ENCODE data around the gene RIGI.
"Not testable (repeated sequence)": the region's sequence is repeated elsewhere in the genome, so short reads cannot be mapped to it uniquely, and the experiment has no call there.

Gene RIGI

DNA sequence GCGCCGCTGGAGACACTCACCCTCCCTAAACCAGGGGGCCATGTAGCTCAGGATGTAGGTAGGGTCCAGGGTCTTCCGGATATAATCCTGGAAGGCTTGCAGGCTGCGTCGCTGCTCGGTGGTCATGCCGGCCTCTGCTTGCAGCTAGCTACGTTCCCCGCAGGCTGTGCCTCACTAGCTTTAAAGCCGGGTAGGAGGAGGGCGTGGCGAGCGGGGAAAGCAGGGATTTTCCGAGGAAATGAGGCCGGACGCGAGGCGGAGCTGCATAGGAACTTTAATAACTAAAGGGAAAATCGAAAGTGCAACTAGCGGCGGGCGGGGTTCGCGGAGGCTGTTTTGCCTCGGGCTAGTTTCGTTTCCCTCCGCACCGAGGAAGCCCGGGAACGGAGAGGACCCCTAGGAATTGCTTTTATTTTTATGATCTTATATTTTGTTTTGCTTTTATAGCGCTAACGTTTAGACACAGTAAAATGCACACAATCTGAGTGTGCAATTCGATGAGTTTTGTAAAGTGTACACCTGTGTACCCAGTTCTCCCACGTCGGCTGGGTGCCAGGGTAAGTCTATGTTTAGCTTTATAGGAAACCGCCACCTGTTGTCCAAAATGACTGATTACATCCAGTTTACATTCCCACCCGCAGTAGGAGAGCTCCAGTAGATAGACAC lies at the start of gene RIGI:
Gene RIGI (minus strand): TSS at position 156 of the 666 bp plus-strand sequence. CDS start 30 bp downstream, at position 126.
- peak; percentile 88 for DNase-seq

DNA sequence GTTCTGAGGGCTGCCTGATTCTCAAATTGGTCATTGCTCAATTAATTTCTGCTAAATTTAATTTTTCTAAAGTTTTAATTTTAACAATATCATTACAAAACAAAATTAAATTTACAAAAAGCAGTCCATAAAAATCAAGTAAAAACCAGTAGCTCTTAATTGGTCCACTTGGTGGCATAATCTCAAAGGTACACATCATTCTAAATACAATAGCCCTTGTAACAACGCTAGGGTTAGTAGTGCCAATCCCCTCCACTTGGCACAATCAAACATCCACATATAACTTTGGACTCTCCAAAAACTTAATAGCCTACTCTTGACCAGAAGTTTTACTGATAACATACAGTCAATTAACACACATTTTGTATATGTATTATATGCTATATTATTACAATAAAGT lies 48.9 kb upstream of the RIGI start:
- no peak for DNase-seq

DNA sequence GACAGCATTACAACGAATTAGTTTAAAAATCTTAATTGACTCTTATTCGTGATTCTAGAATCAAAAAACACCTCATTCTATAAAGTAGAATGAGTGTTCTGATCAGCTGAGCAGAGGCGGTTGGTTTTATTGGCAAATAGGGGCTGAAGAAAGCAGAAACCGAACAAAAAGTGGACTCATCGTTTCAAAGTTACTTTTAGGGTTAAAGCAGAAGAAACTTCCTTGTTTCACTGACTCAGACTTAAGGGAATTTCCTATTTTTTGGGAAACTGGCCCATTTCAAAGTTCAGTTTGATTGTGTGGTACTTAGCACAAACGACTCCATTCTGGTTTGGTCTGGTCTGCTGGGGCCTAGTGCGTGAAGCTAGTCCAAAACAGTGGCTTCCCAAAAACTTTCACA lies 47.8 kb upstream of the RIGI start:
- DNase-seq, result no peak

DNA sequence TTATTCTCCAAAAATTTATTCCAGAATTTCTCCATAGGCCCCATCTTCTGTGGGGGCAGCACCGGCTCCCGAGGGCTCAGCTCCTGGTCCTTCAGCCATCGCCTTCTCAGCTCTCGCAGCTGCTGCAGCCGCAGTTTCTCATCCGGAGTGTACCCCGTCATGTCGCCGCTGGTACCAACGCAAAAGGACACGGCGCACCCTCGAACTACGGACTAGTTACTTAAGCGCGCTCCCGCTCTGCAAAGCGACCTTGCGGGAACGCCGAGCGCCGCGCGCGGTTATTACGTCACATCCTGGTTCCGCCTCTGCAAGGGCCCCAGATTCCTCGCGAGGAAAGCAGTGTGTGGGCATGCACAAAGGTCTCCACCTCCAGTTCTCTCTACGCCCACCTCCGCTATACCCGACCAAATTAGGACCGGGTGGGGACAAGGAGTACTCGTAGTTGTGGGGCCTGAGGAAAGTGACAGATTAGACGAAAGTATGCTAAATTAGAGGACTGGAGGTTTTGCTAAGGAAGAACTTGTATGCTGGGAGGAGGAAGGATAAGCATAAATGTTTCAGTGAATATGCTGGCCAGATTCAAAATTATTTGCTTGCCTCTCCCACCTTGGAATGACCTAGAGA lies 47.0 kb upstream of the RIGI start, which contains the start of gene NDUFB6:
Gene NDUFB6 (minus strand): TSS at position 260 of the 624 bp plus-strand sequence. CDS start 99 bp downstream, at position 161.
- DNase-seq, result peak; percentile 97

DNA sequence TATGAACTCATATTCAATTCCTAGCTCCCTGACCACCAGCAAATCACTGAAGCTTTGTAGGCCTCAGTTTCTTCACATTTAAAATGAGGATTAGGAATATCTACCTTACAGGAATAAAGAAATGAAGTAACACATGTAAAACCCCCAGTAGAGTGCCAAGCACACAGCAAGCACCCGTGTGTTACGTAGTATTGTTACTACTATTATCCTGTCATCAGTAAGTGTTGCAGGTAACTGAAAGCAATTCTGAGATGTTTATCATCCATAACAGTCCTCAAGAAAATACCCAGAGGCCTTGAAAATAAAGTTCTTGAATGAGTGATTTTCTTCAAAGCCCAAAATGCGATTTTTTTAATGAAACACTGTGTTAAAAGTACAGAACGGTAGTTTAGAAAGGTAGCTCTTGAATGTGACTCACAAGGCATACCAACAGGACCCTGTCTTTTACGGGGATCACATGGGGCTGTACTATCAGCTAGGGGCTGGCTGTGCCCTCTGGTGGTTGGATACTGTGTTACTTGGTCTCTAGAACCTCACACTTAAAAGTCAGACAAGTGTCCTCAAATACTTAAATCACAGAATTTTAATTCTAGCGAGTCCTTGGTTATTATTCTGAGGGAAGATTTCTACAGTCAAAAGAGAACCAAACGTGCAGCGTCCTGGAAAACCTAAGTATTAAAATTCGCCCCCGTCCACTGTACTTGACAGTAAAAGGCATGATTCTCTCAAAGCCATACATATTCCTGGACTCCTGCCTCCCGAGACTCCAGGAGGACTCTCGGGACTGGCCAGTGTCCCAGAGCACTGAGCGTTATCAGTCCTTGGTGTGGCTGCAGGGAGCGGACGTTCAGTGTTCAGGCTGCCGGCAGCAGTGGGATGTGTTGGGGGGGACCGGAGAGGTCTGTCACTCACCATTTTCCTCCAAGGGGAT lies 46.2 kb upstream of the RIGI start:
- peak; percentile 67 for DNase-seq

DNA sequence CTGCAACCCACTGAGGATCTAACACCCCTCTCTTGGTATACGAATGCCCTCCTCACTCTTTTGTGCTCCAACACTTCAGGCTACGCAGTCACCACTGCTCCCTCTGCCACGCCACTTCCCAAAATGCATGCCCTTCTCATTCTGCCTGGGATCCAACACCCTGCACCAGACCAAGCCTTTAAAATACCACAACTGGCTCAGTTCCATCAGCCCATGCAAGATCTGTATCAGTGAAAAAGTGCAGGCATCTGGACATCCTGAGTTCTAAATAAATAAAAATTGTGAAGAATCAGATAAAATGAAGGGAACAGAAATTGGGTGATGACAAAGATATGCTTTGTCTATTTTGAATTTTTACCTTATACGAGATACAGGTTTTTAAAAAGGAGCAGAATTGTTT lies 44.3 kb upstream of the RIGI start:
- no peak for DNase-seq

DNA sequence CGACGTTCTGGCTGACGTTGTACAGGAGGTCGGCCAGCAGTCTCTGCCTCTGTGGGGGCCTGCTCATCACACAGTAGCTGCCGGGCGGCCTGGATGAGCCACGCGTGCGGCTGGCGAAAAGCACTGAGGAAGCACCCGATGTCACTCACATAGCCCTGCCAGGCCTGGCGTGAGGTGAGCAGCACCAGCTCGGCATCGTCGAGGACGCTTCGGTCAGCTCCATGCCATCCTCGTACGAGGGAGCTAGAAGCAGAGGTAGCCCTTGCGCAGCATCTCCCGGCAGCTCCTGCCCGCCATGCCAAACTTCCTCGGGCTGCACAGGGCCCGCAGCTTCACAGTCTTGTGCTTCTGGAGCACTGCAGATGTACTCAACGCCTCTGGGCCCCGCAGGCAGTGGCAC lies 40.8 kb upstream of the RIGI start:
- DNase-seq, result no peak

DNA sequence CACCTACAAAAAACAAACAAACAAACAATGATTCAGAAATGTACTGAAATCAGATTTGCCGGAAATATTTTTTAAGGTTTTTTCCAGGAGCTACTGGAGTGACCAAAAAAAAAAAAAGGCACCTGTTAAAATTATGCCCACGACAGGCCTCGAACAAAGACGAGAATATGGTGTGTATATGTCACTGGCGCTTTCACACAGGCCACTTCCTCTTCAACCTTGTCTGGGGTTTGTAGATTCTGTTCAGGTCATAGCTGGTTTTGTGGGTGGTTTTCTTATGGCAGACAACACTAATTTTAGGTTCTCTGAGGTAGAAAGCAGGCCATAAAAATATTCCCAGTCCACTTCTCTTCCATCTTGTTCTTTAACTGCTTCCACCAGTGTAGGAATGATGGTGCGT lies 40.0 kb upstream of the RIGI start:
- no peak for DNase-seq

DNA sequence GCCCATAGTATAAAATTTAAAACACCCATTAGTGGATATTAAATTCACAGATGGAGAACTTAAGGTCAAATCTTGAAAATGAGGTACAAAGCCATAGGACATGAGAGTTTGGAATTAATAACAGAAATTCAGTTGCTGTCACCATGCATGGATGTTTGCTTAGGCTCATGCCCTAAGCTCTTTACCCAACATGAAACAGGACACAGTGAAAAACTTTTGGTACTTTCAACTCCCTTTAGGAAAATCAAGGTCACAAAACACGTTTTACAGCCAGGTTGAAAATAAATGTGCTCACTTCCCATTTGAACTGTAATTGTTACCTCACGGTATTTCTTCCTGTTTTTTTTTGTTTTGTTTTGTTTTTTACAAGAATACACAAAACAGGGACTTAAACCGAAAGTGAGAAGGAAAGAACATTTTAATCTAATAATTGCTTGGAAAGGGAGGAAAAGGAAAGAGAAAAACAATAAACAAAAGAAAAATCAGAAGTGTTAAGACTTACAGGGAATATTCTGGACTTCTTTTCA lies 32.5 kb upstream of the RIGI start:
- DNase-seq, result no peak

DNA sequence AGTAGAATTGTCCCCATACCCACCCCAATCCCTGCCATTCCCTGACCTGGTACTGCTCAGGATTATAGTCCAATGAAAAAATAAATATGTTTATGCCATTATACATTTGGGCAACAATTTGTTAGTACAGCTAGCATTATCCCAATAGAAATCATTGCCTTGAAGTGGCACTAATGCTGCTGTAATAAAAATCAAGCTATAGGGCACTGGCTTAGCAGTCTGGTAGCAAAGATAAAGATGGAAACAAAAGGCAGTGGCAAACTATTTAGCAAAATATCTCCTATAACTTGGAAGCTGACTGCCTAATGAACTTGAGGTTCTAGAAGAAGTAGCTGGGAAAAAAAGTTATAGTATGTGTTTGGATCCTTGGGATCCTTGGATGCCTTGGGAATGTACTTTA lies 28.6 kb upstream of the RIGI start:
- DNase-seq, result no peak

DNA sequence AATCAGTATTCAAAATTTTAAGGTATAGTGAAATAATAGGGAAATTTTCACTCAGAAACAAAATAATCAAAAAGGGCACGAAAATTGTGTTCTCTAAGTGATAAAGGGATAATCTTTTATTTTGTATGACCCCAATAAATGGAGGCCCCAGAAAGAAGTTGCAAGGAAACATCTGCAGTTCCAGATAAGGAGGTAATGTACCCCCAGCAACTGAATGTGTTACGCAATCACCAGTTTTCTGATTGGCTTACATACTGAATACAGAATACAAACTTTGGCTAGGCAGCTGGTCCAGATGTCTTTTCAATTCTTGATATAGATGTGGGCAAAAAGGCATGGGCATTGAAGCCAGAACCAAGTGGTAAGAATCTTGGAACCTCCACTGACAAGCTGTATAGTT lies 28.1 kb upstream of the RIGI start:
- DNase-seq, result no peak

DNA sequence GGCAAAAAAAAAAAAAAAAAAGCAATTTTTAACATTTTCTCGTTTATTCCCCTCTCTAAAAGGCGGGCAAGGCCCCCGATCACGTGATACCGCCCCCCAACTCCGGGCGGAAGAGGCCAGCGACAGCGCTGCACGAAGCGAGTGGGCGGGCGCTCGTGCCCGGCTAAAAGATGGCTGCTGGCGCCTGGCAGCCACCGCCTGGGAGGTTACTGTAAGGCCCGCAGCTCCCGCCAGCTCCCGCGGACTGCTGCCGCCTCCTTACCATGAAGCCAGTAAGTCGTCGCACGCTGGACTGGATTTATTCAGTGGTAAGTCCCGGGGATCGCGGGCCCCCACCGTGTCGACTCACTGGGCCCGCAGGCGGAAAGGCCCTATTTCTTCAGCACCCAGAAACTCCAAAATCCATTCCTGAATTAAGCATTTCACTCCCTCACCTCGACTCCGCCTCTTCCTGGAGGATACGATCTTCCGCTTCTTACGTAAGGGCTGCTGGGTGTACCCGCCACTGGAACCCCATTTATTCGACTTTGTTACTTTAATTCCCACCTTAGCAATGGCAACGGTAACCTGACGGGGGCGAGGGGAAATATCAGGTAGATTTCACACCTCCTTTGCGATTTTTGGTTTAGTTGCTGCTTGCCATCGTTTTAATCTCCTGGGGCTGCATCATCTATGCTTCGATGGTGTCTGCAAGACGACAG lies 26.3 kb upstream of the RIGI start, which contains the start of the genes SMIM27 and TOPORS:
Gene SMIM27 (plus strand): TSS at position 156 of the 701 bp plus-strand sequence. CDS start 108 bp downstream, at position 264.
Gene TOPORS (minus strand): TSS at position 415 of the 701 bp plus-strand sequence. CDS start 150 bp downstream, at position 265.
- peak; percentile 92 for DNase-seq

DNA sequence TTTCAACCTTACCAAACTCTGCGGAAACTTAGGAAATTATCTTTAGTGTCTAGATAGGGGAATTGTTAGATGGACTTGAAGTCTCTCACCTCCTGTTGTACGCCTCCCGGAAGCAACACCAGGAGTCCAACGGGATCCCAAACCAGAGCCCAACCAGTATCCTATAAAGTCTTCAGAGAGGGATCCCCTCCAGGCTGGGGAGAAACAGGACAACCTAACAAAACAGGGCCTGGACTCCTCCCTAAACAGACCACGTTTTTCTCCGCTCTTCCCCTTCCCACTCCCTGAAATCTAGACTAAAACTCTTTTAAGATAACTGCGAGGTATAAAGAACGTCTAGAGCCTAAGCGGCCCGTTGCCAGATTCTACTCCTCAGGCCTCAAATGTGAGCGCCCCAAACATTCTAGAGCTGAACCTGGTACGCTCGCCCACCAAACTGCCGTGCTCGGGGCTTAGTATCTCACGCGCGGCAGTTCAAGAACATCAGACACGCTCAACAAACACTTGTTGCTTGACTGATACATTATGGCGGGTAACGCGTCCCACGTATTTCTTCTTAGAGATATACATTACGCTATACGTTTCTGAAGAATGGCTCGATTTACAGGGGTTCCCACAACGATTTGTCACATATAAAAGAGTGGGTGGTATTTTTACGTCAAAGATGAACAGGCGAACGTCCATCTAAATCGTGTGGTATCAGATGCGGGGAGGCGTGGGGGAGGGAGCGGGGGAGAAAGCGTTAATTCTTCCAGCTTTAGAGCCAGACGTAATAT lies 25.5 kb upstream of the RIGI start:
- peak; percentile 69 for DNase-seq

DNA sequence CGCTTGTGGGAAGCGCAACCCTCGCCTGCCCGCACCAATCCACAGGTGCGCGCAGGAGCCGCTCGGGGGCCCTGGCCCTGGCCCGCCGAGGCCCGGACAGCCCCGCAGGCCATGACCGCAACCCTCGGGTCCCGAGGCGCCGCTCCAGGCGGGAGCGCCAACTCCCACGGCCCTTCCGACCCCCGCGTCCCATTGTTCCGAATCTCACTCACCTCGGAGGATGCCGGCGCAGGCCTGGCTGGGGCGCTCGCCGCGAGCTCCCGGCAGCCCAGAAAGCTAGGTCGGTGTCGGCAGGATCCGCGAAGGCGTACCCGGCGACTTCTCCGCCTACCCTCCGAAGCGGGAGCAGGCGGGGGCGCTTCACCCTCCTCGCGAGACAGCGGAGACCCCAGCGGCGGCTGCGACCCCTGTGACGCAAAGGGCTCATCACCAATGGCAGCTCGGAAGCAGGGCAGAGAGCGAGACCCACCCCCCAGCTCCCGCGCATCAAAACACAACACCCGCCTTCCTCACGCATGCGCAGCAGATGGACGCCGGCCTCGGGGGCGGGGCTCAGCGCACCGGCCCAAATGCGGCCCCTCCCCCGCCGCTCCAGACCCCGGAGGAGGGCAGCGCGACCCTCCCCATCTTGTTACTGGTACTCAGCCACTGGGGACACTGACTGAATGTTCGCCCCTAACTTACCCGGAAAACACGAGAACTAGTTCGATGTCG lies 24.7 kb upstream of the RIGI start:
- peak; percentile 94 for DNase-seq

DNA sequence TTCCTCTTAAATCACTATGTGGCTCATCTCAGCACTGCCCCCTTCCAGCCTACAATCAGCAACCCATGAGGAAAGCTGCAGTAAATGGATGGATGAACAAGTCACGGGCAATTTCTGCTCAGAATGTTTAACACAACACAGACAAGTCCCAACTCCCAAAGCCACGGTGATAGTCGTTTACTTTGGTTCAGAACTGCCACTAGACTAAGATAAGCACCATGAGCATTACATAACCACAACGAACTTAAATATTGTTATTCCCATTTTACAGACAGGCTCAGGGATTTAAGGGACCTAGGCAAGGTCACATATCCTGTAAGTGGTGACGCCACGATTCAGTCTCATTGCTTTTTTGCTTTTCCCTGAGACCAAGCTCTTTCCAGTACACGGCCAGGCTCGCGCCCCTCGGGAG lies 24.2 kb upstream of the RIGI start:
- peak; percentile 21 for DNase-seq

DNA sequence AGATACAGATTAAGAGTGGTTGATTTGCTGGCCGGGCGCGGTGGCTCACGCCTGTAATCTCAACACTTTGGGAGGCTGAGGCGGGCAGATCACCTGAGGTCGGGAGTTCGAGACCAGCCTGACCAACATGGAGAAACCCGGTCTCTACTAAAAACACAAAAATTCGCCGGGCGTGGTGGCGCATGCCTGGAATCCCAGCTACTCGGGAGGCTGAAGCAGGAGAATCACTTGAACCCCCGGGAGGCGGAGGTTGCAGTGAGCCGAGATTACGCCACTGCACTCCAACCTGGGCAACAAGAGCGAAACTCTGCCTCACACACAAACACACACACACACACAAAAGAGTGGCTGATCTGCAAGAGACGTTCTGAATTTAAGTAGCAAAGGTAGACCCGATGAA lies 22.2 kb upstream of the RIGI start:
- DNase-seq, result not testable (repeated sequence)

DNA sequence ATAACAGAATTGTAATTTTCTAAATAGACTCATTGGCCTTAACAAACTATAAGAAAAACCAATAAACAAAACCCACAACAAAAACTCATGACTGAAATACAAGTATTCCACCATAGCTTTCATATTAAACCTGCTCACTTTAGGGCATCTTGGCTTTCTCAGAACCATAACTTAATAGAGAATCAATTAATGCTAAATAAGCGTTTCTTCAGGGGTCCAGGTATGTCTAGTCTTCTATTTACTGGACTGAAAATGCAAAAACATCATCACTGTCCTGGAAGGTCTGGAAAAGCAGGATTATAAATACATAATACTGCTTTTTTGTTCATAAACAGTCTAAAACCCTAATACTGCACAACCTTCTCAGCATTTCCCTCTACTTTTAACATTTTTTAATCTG lies 19.9 kb upstream of the RIGI start:
- DNase-seq, result no peak

DNA sequence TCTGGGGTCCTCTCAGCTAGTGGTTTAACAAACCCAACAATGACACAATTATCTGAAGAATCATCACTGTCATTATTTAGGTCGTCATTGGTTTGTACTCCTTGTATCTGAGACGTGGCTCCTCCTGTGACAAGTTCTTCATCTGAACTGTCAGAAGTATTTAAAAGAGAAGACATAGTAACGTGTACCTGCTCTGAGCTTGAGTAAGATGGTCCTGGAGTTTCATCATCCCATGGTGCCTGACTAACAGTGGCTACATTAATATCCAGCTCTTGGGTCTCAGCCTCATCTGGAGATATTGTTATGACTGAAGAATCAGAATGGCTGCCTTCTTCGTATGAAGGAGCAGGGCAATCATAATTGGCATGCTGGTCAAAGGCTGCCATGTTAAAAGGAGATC lies 17.1 kb upstream of the RIGI start:
- no peak for DNase-seq

DNA sequence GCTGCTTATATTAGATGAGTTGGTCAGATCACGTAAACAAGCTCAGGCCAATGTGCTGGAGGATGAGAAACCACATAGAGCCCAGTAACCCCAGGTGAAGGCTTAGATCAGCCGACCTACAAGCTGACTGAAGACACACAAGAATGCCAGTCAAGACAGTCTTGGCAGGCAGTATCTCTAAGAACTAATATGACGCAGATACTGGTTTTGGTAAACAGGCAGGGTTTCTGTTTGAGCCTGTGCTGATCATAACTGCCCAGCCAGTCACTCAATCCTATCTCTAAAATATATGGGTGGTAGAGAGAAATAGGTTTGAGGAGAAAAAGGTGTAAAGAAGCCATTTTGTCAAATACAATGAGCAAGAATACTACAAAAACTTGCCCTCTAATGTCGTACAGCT lies 7.8 kb upstream of the RIGI start:
- DNase-seq, result no peak

DNA sequence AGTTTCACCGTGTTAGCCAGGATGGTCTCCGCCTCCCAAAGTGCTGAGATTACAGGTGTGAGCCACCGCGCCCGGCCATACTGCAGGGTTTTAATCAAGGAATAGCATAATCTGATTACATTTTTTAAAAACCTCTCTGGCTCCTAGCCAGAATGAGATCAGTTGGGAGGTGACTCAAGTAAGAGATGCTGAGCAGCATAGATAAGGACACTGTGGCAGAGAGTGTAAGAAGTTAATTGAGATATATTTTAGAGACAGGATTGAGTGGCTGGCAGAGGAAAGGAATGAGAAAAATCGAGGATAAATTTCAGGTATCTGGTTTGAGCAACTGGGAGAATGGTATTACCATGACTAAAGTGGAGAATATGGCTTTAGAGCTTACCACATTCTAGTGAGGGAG lies 7.3 kb upstream of the RIGI start:
- no peak for DNase-seq

DNA sequence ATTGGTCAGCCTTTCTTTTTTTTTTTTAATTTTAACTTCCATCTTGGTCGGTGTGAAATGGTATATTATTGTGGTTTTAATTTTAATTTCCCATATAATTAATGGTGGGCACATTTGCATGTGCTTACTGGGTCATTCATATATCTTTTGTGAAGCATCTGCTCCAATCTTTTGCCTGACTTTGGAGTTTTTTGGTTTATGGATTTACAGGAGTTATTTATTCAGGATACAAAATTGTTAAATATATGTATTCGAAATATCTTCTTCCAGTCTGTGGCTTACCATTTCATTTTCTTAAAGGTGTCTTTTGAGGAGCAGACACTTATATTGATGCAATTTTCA lies 682 bp upstream of the RIGI start:
- DNase-seq, result no peak

Measured in midbrain (tissue), 1 donor.